Ovary (tissue), 1 donor: ENCODE data around the gene NSFL1C.

Source experiments
- EP300 ChIP-seq: sonication (generic); formaldehyde crosslinking; IDR thresholded peaks from one replicate; pipeline ENCODE4 v1.6.1; 2017; ENCODE audit warnings: antibody characterized with exemption
- POLR2A ChIP-seq: fragments of 450-650 bp; IDR thresholded peaks from one replicate; pipeline ENCODE4 v1.6.1; 2017; ENCODE audit warnings: antibody characterized with exemption, mild to moderate bottlenecking, moderate library complexity

DNA sequence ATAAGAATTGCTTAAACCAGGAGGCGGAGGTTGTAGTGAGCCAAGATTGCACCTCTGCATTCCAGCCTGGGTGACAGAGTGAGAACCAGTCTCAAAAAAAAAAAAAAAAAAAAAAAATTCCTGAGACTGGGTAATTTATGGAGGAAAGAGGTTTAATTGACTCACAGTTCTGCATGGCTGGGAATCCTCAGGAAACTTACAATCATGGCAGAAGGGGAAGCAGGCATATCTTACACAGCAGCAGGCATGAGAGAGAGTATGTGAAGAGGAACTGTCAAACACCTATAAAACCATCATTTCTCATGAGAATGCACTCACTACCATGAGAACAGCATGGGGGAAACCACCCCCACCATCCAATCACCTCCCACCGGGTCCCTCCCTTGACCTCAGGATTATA, 72.0 kb downstream of the NSFL1C start:
- TF ChIP-seq POLR2A (no peak), EP300 (no peak)
